ENCODE results near the gene STEAP1B. TPM values are rescaled to one million over a fixed set of nuclear protein-coding genes. Genes with fewer than 3 reads are reported as not detected.
"Not testable (repeated sequence)": the region's sequence is repeated elsewhere in the genome, so short reads cannot be mapped to it uniquely, and the experiment has no call there.

STEAP1B gene
- total RNA-seq, 1 donor from 2014 or later: 4.7 TPM

- not testable (repeated sequence) for H3K4me3 ChIP-seq (ENCODE audit: low read length in 3 of 3); H3K9ac ChIP-seq (ENCODE audit: low read depth in 1 of 3, low read length in 3 of 3); H3K9me3 ChIP-seq (ENCODE audit: control insufficient read depth in 3 of 3, low read length in 3 of 3); H3K27me3 ChIP-seq (ENCODE audit: control insufficient read depth in 3 of 3, insufficient read depth in 3 of 3, low read length in 3 of 3); H3K4me1 ChIP-seq (ENCODE audit: control insufficient read depth in 3 of 3, insufficient read depth in 3 of 3, low read length in 3 of 3); H3K36me3 ChIP-seq (ENCODE audit: control insufficient read depth in 3 of 3, insufficient read depth in 3 of 3, low read length in 3 of 3); H3K27ac ChIP-seq (ENCODE audit: low read depth, low read length)
Observed at GRCh38 chr7:22528537-22528936, 28.5 kb upstream of the STEAP1B start.

- not testable (repeated sequence) for H3K9ac ChIP-seq (ENCODE audit: low read depth in 1 of 3, low read length in 3 of 3)
Observed at GRCh38 chr7:22524353-22524947, 24.5 kb upstream of the STEAP1B start.

GRCh38 chr7:22523478-22524352, 23.7 kb upstream of the STEAP1B start:
- H3K27me3 ChIP-seq (ENCODE audit: control insufficient read depth in 3 of 3, insufficient read depth in 3 of 3, low read length in 3 of 3); H3K36me3 ChIP-seq (ENCODE audit: control insufficient read depth in 3 of 3, insufficient read depth in 3 of 3, low read length in 3 of 3); H3K9ac ChIP-seq (ENCODE audit: low read depth in 1 of 3, low read length in 3 of 3); H3K4me3 ChIP-seq (ENCODE audit: low read length in 3 of 3); H3K27ac ChIP-seq (ENCODE audit: low read depth, low read length); H3K4me1 ChIP-seq (ENCODE audit: control insufficient read depth in 3 of 3, insufficient read depth in 3 of 3, low read length in 3 of 3); H3K9me3 ChIP-seq (ENCODE audit: control insufficient read depth in 3 of 3, low read length in 3 of 3): not testable (repeated sequence)

More at GRCh38 chr7:22524353-22524947, 24.5 kb upstream of the STEAP1B start:
- not testable (repeated sequence) for H3K27me3 ChIP-seq (ENCODE audit: control insufficient read depth in 3 of 3, insufficient read depth in 3 of 3, low read length in 3 of 3); H3K9me3 ChIP-seq (ENCODE audit: control insufficient read depth in 3 of 3, low read length in 3 of 3); H3K4me1 ChIP-seq (ENCODE audit: control insufficient read depth in 3 of 3, insufficient read depth in 3 of 3, low read length in 3 of 3); H3K27ac ChIP-seq (ENCODE audit: low read depth, low read length); H3K36me3 ChIP-seq (ENCODE audit: control insufficient read depth in 3 of 3, insufficient read depth in 3 of 3, low read length in 3 of 3); H3K4me3 ChIP-seq (ENCODE audit: low read length in 3 of 3)

GRCh38 chr7:22519560-22519959, 19.6 kb upstream of the STEAP1B start:
- H3K4me3 ChIP-seq (ENCODE audit: low read length in 3 of 3); H3K4me1 ChIP-seq (ENCODE audit: control insufficient read depth in 3 of 3, insufficient read depth in 3 of 3, low read length in 3 of 3); H3K9me3 ChIP-seq (ENCODE audit: control insufficient read depth in 3 of 3, low read length in 3 of 3); H3K36me3 ChIP-seq (ENCODE audit: control insufficient read depth in 3 of 3, insufficient read depth in 3 of 3, low read length in 3 of 3); H3K27ac ChIP-seq (ENCODE audit: low read depth, low read length); H3K9ac ChIP-seq (ENCODE audit: low read depth in 1 of 3, low read length in 3 of 3); H3K27me3 ChIP-seq (ENCODE audit: control insufficient read depth in 3 of 3, insufficient read depth in 3 of 3, low read length in 3 of 3): not testable (repeated sequence)

DNA sequence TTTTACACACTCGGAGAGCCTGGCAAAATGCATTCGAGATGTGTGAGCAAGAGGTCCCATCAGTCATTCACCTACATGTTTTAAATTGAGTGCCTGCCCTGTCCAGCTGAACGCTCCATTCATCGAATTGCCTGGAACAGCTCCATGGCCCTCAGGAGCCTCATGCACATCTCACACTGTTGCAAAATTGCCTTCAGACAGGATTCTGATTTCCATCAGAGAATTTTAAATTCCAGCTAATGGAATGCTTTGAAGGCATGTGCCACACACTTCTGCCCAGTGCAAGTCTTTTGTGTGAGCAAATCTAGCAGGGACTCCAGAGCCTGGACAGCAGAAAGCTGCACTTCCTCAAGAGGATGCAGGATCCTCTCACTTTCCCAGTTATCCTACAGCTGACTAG, 17.0 kb upstream of the STEAP1B start:
- not testable (repeated sequence) for H3K36me3 ChIP-seq (ENCODE audit: control insufficient read depth in 3 of 3, insufficient read depth in 3 of 3, low read length in 3 of 3); H3K4me1 ChIP-seq (ENCODE audit: control insufficient read depth in 3 of 3, insufficient read depth in 3 of 3, low read length in 3 of 3); H3K27me3 ChIP-seq (ENCODE audit: control insufficient read depth in 3 of 3, insufficient read depth in 3 of 3, low read length in 3 of 3); H3K4me3 ChIP-seq (ENCODE audit: low read length in 3 of 3); H3K9me3 ChIP-seq (ENCODE audit: control insufficient read depth in 3 of 3, low read length in 3 of 3); H3K9ac ChIP-seq (ENCODE audit: low read depth in 1 of 3, low read length in 3 of 3); H3K27ac ChIP-seq (ENCODE audit: low read depth, low read length)

GRCh38 chr7:22514963-22515362, 15.0 kb upstream of the STEAP1B start:
- H3K27ac ChIP-seq (ENCODE audit: low read depth, low read length); H3K4me3 ChIP-seq (ENCODE audit: low read length in 3 of 3); H3K9ac ChIP-seq (ENCODE audit: low read depth in 1 of 3, low read length in 3 of 3); H3K36me3 ChIP-seq (ENCODE audit: control insufficient read depth in 3 of 3, insufficient read depth in 3 of 3, low read length in 3 of 3); H3K9me3 ChIP-seq (ENCODE audit: control insufficient read depth in 3 of 3, low read length in 3 of 3); H3K4me1 ChIP-seq (ENCODE audit: control insufficient read depth in 3 of 3, insufficient read depth in 3 of 3, low read length in 3 of 3); H3K27me3 ChIP-seq (ENCODE audit: control insufficient read depth in 3 of 3, insufficient read depth in 3 of 3, low read length in 3 of 3): not testable (repeated sequence)

DNA sequence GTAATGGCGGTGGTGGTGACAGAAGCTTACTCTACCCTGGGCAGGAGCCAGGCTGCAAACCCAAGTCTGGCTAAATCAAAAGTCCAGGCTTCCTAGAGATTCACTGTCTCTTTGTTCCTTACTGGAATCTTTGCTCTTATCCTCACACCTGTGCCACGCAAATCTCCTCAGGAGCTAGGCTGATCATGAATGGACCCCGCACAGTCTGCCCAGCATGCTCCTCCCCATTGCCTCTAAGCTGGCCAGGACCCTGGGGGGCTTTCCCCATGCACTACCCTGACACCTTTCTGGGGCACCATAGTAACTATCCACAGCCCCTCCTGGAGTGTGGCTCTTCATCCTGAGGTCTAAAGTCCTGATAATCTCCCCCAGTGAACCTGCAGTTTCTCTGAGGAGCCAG, 7.3 kb upstream of the STEAP1B start:
- H3K36me3 ChIP-seq (ENCODE audit: control insufficient read depth in 3 of 3, insufficient read depth in 3 of 3, low read length in 3 of 3); H3K4me3 ChIP-seq (ENCODE audit: low read length in 3 of 3); H3K9ac ChIP-seq (ENCODE audit: low read depth in 1 of 3, low read length in 3 of 3); H3K27me3 ChIP-seq (ENCODE audit: control insufficient read depth in 3 of 3, insufficient read depth in 3 of 3, low read length in 3 of 3); H3K27ac ChIP-seq (ENCODE audit: low read depth, low read length); H3K9me3 ChIP-seq (ENCODE audit: control insufficient read depth in 3 of 3, low read length in 3 of 3); H3K4me1 ChIP-seq (ENCODE audit: control insufficient read depth in 3 of 3, insufficient read depth in 3 of 3, low read length in 3 of 3): not testable (repeated sequence)

GRCh38 chr7:22506316-22507020, 6.5 kb upstream of the STEAP1B start:
- not testable (repeated sequence) for H3K4me3 ChIP-seq (ENCODE audit: low read length in 3 of 3); H3K27me3 ChIP-seq (ENCODE audit: control insufficient read depth in 3 of 3, insufficient read depth in 3 of 3, low read length in 3 of 3); H3K9ac ChIP-seq (ENCODE audit: low read depth in 1 of 3, low read length in 3 of 3); H3K36me3 ChIP-seq (ENCODE audit: control insufficient read depth in 3 of 3, insufficient read depth in 3 of 3, low read length in 3 of 3); H3K4me1 ChIP-seq (ENCODE audit: control insufficient read depth in 3 of 3, insufficient read depth in 3 of 3, low read length in 3 of 3); H3K9me3 ChIP-seq (ENCODE audit: control insufficient read depth in 3 of 3, low read length in 3 of 3); H3K27ac ChIP-seq (ENCODE audit: low read depth, low read length)

- H3K4me1 ChIP-seq (ENCODE audit: control insufficient read depth in 3 of 3, insufficient read depth in 3 of 3, low read length in 3 of 3); H3K27ac ChIP-seq (ENCODE audit: low read depth, low read length); H3K27me3 ChIP-seq (ENCODE audit: control insufficient read depth in 3 of 3, insufficient read depth in 3 of 3, low read length in 3 of 3); H3K9ac ChIP-seq (ENCODE audit: low read depth in 1 of 3, low read length in 3 of 3); H3K9me3 ChIP-seq (ENCODE audit: control insufficient read depth in 3 of 3, low read length in 3 of 3); H3K36me3 ChIP-seq (ENCODE audit: control insufficient read depth in 3 of 3, insufficient read depth in 3 of 3, low read length in 3 of 3); H3K4me3 ChIP-seq (ENCODE audit: low read length in 3 of 3): not testable (repeated sequence)
Observed at GRCh38 chr7:22504519-22504918, 4.5 kb upstream of the STEAP1B start.

DNA sequence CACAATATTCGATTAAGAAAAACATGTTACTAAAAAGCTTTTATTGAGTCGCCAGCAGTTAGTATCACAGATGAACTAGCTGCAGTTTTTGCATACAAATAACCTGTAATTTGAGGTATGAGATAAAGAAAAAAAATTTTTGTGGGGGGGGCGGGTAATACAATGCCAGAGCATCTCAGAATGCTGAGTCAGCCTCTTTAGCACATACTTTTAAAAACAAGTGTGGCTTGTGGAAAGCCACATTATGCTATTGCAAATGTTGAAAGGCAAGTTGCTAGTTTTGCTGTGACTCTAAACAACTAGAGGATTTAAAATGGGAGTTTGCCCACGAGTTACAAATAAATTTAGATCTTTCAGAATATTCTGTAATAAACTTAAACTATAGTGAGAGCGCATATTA, 2.1 kb upstream of the STEAP1B start:
- H3K27me3 ChIP-seq (ENCODE audit: control insufficient read depth in 3 of 3, insufficient read depth in 3 of 3, low read length in 3 of 3); H3K36me3 ChIP-seq (ENCODE audit: control insufficient read depth in 3 of 3, insufficient read depth in 3 of 3, low read length in 3 of 3); H3K4me1 ChIP-seq (ENCODE audit: control insufficient read depth in 3 of 3, insufficient read depth in 3 of 3, low read length in 3 of 3); H3K9ac ChIP-seq (ENCODE audit: low read depth in 1 of 3, low read length in 3 of 3); H3K27ac ChIP-seq (ENCODE audit: low read depth, low read length); H3K9me3 ChIP-seq (ENCODE audit: control insufficient read depth in 3 of 3, low read length in 3 of 3); H3K4me3 ChIP-seq (ENCODE audit: low read length in 3 of 3): not testable (repeated sequence)

Measured in skeletal muscle tissue (tissue), 4 donors.